ENCODE measurements around the gene SIRT7.

The SIRT7 gene

DNA sequence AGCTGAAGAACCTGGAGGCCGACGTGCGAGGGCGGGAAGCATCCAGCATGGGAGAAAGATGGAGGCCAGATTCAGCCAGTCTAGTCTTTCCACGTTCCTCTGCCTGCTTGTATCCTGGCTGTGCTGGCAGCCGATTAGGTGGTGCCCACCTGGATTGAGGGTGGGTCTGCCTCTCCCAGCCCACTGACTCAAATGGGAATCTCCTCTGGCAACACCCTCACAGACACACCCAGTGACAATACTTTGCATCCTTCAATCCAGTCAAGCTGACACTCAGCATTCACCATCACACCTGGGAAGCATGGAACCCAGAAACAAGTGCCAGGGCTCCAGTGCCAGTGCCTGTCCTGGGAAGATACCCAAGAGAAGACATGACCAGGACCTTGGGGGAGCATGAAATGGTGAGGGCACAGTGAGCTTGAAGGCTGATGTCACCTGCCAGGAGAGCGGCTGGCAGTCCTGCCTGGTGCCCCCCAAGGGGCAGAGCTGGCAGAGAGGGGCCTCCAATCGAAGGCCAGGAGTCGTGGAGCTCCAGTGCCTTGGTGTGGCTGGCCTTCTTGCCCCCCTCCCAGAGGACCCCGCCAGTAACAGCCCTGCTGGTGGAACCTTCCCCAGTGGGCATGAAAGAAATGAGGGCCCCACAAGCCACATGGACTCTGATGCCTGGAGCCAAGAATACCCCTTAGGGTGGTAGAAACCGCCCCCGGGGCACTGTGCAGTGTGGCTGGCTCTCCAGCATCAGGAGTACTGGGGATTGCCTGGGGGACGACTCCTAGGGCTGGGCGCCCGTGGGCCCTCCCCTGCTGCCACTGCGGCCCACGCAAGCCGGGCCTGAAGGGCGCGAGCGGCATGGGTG is 16.6 kb downstream of the SIRT7 start:
- H3K4me1 Mint-ChIP-seq, result peaks cover 6% of the 10 kb centered on the region
- H3K27me3 Mint-ChIP-seq, result peaks cover 14% of the 10 kb centered on the region
- peak; percentile 9 for ATAC-seq
- H3K9me3 Mint-ChIP-seq, result no peaks in the 10 kb centered on the region
- no peak overlapping the region for H3K27ac Mint-ChIP-seq
- H3K36me3 Mint-ChIP-seq, result peaks cover 37% of the 10 kb centered on the region
- no peak overlapping the region for H3K4me3 Mint-ChIP-seq

DNA sequence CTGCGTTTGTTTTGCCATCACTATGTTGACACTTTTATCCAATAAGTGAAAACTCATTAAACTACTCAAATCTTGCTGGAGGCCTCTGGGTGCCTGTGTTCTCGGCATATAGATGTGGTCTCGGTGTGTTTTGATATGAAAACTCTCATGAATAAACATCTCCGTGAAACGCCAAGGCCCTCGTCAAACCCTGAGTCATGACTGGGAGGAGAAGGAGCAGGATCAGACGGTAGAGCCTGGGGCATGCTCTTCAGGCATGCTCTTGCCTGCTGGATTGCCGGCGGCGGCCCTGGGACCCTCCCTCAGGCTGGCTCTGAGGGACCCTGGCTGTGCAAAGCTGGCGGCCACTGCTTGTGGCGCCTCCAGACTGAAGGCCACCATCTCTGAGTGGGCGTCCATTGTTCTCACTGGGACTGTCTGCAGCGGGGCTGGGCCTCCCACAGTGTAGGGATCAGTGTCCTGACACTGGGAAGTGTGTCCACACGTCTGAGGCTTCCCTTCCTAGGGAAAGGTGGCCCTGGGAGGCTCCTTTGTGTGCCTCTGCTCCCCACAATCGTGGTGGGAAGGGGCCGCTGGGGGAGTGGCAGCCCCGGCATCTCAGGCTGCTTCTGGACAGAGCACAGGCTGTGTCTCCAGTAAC is 17.7 kb downstream of the SIRT7 start:
- no peak overlapping the region for H3K4me3 Mint-ChIP-seq
- H3K9me3 Mint-ChIP-seq, result no peaks in the 10 kb centered on the region
- ATAC-seq, result no peak
- H3K36me3 Mint-ChIP-seq, result peaks cover 43% of the 10 kb centered on the region
- H3K27ac Mint-ChIP-seq, result no peak overlapping the region
- peaks cover 14% of the 10 kb centered on the region for H3K27me3 Mint-ChIP-seq
- peaks cover 6% of the 10 kb centered on the region for H3K4me1 Mint-ChIP-seq

DNA sequence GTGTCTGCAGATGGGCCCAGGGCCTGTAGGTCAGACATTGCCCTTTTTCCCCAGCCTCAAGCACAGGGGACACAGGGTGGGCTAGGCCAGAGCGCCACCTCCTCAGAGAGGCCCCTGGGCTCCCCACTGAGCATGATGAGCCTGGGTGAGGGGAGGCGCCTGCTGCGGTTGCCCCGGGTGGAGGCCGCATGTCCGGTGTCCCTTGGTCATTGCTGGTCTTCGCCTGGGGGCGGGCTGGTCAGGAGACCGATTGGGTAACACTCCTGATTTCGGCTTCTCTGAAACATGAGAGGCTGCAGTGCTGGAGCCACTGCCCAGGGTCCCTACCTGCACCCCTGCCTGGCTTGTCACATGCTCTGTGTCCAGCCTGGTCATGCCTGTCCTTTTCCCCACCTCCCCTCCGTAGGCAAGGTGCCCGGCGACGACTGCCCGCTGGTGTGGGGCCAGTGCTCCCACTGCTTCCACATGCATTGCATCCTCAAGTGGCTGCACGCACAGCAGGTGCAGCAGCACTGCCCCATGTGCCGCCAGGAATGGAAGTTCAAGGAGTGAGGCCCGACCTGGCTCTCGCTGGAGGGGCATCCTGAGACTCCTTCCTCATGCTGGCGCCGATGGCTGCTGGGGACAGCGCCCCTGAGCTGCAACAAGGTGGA is 18.3 kb downstream of the SIRT7 start:
- Mint-ChIP-seq H3K9me3 (no peaks in the 10 kb centered on the region), H3K27ac (no peak overlapping the region)
- no peak for ATAC-seq

DNA sequence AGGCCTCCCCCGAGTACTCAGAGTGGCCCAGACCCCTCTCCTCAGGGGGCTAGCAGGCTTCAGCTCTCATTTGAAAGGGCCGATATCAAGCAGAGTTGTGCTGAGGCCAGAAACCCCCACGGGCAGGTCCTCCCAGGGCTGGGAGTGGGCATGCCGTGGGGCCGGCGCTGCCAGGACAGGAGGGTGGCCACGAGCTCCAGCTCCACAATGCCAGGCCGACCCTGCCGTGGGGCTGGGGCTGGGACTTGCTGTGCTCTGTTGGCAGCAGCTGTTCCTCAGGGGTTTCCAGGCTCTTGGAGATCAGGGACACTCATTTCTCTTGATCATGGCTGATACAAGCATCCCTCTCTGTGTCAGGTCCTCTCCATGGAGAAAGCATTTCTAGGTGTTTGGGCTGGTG is 19.1 kb downstream of the SIRT7 start:
- no peak for ATAC-seq
- H3K27ac Mint-ChIP-seq, result no peak overlapping the region
- H3K4me1 Mint-ChIP-seq, result peaks cover 7% of the 10 kb centered on the region
- H3K36me3 Mint-ChIP-seq, result peaks cover 42% of the 10 kb centered on the region
- no peak overlapping the region for H3K4me3 Mint-ChIP-seq
- peaks cover 14% of the 10 kb centered on the region for H3K27me3 Mint-ChIP-seq
- no peaks in the 10 kb centered on the region for H3K9me3 Mint-ChIP-seq

More for the DNA sequence above, 18.3 kb downstream of the SIRT7 start:
- Mint-ChIP-seq H3K36me3 (peaks cover 48% of the 10 kb centered on the region), H3K27me3 (peaks cover 14% of the 10 kb centered on the region), H3K4me3 (no peak overlapping the region), H3K4me1 (peaks cover 6% of the 10 kb centered on the region)

DNA sequence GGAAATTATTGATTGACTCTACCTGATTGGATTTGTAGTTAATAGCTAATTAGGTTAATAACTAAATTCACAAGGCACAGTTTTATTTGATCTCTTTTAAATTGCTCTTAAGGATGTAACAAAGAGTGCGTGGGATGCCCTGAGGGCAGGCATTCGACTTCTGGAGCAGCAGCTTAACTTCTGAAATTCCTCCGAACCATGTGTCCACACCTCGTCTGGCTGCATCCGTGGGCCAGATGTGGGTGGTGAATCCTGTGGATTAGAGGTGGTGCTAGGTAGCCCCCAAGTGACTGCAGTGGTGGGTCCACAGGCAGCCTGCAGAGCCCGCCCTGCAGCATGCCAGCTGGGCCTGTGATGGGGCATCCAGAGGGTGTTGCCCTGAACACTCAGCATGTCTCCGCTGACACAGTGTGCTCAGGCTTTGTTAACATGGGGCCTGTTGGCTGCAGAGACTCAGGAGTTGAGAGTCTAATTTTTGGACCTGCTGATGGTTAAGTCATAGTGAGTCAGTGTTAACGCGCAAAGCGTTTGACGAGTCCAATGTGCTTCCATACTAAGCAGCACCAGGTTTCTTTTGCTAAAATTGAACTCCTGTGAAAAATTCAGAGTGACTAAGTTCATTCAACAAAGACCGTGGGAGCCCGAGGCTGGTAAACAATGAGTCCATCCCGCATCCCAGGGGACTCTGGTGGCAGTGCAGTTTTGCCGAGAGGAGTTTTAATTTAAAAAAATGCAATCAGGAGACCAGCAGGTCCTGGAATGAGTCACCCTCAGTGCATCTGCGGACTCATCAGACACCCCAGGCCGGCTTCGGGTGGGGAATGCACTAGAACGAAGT is 19.7 kb downstream of the SIRT7 start:
- no peak for ATAC-seq
- H3K4me1 Mint-ChIP-seq, result peaks cover 14% of the 10 kb centered on the region
- H3K9me3 Mint-ChIP-seq, result no peaks in the 10 kb centered on the region
- H3K36me3 Mint-ChIP-seq, result peaks cover 41% of the 10 kb centered on the region
- H3K27ac Mint-ChIP-seq, result no peak overlapping the region
- peaks cover 14% of the 10 kb centered on the region for H3K27me3 Mint-ChIP-seq
- no peak overlapping the region for H3K4me3 Mint-ChIP-seq

DNA sequence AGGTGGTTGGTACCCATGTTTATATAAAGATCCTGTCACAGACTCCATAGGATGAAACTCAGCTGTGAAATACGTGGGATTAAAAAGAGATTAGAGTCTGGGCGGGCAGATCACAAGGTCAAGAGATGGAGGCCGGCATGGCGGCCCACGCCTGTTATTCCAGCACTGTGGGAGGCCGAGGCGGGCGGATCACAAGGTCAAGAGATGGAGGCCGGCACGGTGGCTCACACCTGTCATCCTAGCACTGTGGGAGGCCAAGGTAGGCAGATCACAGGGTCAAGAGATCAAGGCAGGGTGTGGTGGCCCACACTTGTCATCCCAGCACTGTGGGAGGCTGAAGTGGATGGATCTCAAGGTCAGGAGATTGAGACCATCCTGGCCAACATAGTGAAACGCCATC is 22.6 kb downstream of the SIRT7 start:
- Mint-ChIP-seq H3K27ac (no peak overlapping the region), H3K9me3 (no peaks in the 10 kb centered on the region), H3K27me3 (peaks cover 1% of the 10 kb centered on the region), H3K4me1 (peaks cover 8% of the 10 kb centered on the region), H3K36me3 (peaks cover 31% of the 10 kb centered on the region), H3K4me3 (no peak overlapping the region)
- no peak for ATAC-seq

DNA sequence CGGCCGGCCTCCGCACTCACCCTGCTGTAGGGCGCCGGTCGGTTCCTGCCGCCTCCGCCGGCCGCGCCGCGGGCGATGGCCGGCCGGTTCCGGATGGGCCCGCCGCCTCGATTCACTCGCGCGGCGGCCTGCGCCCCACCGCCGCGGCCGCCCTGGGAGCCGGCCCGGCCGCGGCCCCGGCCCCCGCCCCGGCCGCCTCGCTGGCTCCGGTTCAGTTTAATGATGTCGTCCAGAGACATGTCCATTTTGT is 26.7 kb downstream of the SIRT7 start:
- Mint-ChIP-seq H3K4me3 (peak overlapping the region; percentile 91), H3K9me3 (no peaks in the 10 kb centered on the region), H3K27me3 (no peaks in the 10 kb centered on the region), H3K27ac (peak overlapping the region; percentile 88), H3K36me3 (peaks cover 36% of the 10 kb centered on the region), H3K4me1 (peaks cover 31% of the 10 kb centered on the region)
- peak; percentile 28 for ATAC-seq

DNA sequence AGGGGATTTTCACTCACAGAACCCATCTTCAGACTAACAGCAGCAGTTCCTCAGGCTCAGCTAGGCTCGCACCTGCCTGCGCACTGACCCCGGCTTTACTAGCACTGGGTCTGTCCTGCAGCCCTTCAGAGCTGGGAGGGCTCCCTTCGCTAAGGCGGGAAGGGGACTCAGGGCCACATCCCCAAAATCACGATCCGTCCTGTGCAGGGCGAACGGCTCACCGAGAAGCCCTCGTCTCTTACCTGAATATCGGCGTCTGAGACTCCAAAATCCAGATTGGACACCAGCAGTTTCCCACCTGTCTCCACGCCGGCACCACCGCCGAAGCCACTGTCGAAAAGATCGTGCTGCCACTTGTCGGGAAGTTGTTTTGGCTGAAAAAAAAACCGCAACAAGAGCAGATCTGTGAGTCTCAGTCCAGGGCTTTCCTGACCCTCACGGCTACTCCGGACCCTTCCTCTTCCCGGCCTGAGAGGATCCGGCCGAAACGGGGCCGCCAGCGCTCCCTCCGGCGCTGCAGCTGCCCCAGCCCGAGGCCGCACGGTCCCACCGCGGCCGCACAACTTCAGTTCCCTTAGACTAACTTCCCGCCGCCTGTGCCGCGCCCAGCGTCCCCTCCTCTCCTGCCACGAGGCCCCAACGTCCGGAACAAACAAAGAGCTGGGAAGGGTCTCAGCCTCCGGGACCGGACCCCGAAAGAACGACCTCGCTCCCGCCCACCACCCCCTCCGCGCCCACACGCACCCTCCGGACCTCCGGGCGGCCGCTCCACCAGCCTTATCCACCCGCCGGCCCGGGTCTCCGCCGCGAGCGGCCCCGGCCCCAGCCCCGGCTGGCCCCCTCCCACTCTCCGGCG is 27.3 kb downstream of the SIRT7 start:
- peaks cover 33% of the 10 kb centered on the region for H3K4me1 Mint-ChIP-seq
- no peaks in the 10 kb centered on the region for H3K27me3 Mint-ChIP-seq
- peak; percentile 2 for ATAC-seq

DNA sequence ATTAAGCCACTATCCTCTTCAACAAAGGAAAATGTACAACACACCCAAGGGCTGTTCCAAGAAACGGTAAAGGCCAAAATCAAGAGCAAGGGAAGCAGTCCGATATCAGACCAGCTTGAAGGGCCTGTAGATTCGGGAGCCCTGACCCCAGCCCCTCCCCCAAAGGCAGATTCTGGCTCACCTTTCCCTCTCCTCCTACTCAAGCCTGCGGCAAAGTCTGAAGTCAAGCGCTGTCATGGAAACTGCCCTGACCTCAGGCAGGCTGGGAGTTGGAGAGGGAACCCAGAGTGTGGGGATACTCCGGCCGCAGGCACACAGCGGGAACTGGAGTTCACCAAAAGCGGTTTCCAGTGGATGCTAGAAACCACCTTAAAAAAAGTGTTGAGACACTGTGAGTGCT is 28.4 kb downstream of the SIRT7 start:
- Mint-ChIP-seq H3K4me3 (peak overlapping the region; percentile 91), H3K27me3 (no peaks in the 10 kb centered on the region), H3K36me3 (peaks cover 35% of the 10 kb centered on the region), H3K27ac (peak overlapping the region; percentile 40), H3K9me3 (no peaks in the 10 kb centered on the region), H3K4me1 (peaks cover 39% of the 10 kb centered on the region)
- ATAC-seq, result no peak

More for the DNA sequence above, 27.3 kb downstream of the SIRT7 start:
- H3K36me3 Mint-ChIP-seq, result peaks cover 38% of the 10 kb centered on the region
- H3K27ac Mint-ChIP-seq, result peak overlapping the region; percentile 88
- peak overlapping the region; percentile 91 for H3K4me3 Mint-ChIP-seq
- H3K9me3 Mint-ChIP-seq, result no peaks in the 10 kb centered on the region

DNA sequence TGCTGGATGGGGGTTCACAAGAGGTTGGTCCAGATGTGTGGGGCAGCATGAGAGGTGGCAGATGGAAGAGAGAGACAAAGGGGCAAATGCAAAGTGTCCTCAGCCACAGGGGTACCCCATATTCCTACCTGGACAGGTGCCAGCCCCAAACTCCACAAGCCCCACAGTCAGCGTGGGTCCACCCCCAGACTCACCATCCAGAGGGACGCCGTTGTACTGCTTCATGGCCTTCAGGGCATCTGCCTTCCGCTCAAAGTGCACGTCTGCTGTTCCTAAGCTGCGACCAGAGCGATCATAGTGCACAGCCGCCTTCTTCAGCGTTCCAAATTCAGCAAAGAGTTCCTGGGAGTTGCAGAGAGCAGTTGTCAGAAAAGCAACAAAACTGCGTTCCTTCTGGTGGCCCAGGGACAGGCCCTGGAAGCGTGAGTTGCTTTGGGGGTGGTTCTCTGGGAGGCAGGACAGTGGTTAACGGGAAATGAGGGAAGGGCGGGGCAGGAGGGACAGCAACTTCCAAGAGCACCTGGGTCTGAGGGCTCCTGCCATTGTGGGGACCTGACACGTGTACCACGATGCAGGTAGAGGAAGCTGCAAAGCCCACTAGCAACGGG is 28.9 kb downstream of the SIRT7 start:
- H3K4me1 Mint-ChIP-seq, result peaks cover 39% of the 10 kb centered on the region
- H3K27ac Mint-ChIP-seq, result peak overlapping the region; percentile 40
- H3K27me3 Mint-ChIP-seq, result no peaks in the 10 kb centered on the region
- no peak for ATAC-seq
- H3K9me3 Mint-ChIP-seq, result no peaks in the 10 kb centered on the region
- peaks cover 35% of the 10 kb centered on the region for H3K36me3 Mint-ChIP-seq
- H3K4me3 Mint-ChIP-seq, result peak overlapping the region; percentile 59

DNA sequence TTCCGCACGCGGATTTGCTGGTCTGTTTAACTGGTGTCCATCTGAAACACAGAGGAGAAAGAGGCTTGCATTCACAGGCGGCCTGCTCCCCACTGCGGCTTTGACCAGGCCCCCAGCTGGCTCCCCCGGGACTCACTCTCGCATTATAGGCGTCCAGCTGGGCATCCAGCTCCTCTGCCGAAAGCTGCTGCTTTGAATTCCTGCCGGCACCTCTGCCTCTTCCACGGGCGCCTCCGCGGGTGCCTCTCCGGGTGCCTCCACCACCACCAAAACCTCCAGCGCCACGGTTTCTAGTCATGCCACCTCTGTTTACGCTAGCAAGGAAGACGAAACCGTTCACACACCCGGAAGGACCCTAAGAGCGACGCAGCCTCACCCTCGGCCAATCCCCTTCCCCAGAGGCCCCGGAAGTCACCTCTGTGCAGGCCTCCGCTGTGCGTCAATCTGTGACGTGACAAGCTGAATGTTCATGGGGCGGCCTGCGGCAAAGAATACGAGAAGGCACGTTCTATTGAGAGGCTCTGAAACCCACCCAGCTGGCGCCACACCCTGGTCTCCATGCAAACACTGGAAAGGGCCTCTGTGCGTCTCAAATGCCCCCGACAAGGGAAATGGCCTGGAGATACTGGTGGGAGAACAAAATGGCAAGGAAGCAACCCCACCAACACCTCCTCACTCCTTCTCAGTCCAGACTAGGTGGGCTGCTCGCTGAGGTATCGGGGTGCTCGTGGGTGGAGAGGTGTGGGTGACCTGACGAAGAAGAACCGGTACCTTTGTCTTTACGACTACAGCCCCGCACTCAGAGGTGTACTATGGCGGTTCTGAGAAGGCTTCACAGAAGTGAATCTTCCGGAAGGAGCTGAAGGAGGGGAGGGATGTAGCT is 29.6 kb downstream of the SIRT7 start:
- no peaks in the 10 kb centered on the region for H3K27me3 Mint-ChIP-seq
- no peaks in the 10 kb centered on the region for H3K9me3 Mint-ChIP-seq
- peaks cover 35% of the 10 kb centered on the region for H3K36me3 Mint-ChIP-seq
- peak overlapping the region; percentile 59 for H3K4me3 Mint-ChIP-seq
- H3K4me1 Mint-ChIP-seq, result peaks cover 32% of the 10 kb centered on the region
- ATAC-seq, result no peak
- peak overlapping the region; percentile 40 for H3K27ac Mint-ChIP-seq

DNA sequence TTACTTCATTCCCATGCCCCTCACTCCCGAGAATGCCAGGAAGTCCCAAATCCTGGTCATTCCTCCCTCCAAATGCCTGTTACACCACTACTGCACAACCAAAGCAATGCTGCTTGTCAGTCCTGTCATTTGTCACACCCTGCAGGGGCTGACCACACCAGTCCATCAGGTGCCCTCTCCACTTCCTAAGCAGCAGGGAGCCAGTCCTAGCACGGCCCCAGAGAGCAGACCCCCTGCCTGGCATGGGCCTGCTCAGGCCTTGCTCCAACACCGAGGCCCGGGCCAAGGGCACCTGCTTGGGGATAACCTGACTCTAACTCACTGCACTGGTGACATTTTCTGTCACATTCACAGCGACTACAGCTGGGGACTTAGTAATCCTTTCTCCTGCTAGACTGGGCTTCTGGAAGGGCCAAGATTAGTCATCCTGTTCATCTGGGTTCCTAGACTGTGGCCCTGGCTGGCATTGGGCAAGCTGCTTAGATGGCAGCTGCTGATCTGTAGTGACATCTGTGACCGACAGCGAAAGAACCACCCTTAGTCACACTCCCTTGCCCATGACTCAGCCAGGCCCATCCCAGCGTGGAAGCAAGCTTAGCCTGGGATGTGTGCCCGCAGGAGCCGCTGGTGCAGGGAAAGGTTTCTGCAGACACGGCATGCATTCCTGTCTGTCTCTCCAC is 32.0 kb downstream of the SIRT7 start:
- Mint-ChIP-seq H3K9me3 (no peaks in the 10 kb centered on the region), H3K36me3 (peaks cover 35% of the 10 kb centered on the region), H3K4me1 (peaks cover 31% of the 10 kb centered on the region), H3K27ac (no peak overlapping the region), H3K4me3 (no peak overlapping the region), H3K27me3 (no peaks in the 10 kb centered on the region)
- ATAC-seq, result no peak

DNA sequence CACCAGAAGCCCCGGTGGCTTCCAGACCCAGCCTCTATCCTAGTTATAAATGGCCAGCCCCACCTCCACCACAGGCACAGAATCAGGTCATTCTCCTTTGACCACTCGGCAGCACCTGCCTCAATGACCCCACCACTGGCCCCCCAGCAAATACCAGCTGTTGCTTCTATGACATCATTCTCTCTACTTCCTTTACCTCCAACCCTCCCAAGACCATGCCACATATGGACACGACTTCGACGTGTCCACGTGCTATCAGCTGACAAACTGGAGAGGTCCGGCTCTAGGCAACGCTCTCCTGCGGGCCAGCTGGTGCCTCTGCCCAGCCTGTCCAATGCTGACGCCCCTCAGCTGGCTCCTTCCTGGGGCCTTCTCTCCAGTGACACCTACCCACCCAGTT is 32.5 kb downstream of the SIRT7 start:
- peaks cover 31% of the 10 kb centered on the region for H3K4me1 Mint-ChIP-seq
- ATAC-seq, result no peak
- no peaks in the 10 kb centered on the region for H3K9me3 Mint-ChIP-seq
- H3K4me3 Mint-ChIP-seq, result no peak overlapping the region
- peaks cover 35% of the 10 kb centered on the region for H3K36me3 Mint-ChIP-seq
- no peaks in the 10 kb centered on the region for H3K27me3 Mint-ChIP-seq
- no peak overlapping the region for H3K27ac Mint-ChIP-seq

Measured in stimulated activated memory B cell treated with anti-CD40 and anti-IgM and Interleukin-4, amounts not matched to agents 10 μg/mL and 1 μg/mL and 100 μg/mL, for 72 hours (primary cell).